Measurements from ENCODE around the gene TRMT112.
A peak's percentile ranks its signal among the peaks of the same experiment; 100 is the strongest.

TRMT112 gene

GRCh38 chr11:64349404-64349803, 32.0 kb upstream of the TRMT112 start:
- DNase-seq: no peak

- no peak for DNase-seq
Measured at GRCh38 chr11:64349025-64349387, 31.6 kb upstream of the TRMT112 start.

DNA sequence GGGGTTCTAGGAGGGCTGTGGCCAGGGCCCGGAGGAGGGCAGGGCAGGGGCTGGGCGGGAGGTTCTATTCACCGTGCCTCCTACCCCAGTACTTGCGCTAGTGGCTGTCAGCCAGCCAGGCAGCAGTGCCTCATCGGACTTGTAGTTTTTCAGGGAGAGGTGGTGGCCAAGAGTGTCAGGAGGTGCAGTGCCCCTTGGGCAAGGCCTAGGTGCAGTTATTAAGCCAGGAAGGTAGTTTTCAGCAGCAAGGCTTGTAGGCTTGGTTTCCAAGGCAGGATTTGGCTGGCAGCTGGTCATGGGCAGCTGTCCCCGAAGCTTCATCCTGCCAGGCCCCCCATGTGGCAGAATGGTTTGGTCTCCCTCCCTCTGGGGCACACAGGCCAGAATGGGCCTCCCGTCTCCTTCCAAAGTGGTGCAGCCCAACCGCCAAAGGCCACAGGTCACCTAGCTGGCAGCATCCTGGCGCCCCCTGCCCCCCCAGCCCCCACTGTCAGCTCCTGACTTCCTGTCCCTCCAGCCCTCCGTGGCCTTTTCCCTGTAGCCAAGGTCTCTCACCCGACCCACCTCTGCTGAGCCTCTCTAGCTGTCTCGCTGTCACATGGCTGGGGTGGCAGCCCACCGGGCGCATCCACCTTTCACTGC, 31.1 kb upstream of the TRMT112 start:
- no peak for DNase-seq

- no peak for DNase-seq
Measured at GRCh38 chr11:64347193-64347867, 30.0 kb upstream of the TRMT112 start.

- no peak for DNase-seq
Measured at GRCh38 chr11:64344787-64345186, 27.4 kb upstream of the TRMT112 start.

DNA sequence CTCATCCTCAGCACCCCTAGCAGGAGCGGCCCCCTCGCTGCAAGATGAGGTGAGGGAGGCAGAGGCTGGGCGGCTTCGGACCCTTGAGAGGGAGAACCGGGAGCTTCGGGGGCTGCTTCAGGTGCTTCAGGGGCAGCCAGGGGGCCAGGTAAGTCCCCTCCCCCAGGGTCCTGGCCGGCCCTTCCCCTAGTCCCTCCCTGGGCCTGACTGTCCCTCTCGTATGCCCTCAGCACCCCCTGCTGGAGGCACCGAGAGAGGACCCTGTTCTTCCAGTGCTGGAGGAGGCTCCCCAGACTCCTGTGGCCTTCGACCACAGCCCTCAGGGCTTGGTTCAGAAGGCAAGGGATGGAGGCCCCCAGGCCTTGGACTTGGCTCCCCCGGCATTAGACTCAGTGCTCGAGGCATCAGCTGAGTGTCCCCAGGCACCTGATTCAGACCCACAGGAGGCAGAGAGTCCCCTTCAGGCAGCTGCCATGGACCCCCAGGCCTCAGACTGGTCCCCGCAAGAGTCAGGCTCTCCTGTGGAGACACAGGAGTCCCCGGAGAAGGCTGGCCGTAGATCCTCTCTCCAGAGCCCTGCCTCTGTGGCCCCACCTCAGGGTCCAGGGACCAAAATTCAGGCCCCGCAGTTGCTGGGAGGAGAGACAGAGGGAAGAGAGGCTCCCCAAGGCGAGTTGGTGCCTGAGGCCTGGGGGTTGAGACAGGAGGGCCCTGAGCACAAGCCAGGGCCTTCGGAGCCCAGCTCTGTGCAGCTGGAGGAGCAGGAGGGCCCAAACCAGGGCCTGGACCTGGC, 26.6 kb upstream of the TRMT112 start:
- DNase-seq: no peak

- DNase-seq: no peak
Measured at GRCh38 chr11:64342869-64343745, 25.7 kb upstream of the TRMT112 start.

DNA sequence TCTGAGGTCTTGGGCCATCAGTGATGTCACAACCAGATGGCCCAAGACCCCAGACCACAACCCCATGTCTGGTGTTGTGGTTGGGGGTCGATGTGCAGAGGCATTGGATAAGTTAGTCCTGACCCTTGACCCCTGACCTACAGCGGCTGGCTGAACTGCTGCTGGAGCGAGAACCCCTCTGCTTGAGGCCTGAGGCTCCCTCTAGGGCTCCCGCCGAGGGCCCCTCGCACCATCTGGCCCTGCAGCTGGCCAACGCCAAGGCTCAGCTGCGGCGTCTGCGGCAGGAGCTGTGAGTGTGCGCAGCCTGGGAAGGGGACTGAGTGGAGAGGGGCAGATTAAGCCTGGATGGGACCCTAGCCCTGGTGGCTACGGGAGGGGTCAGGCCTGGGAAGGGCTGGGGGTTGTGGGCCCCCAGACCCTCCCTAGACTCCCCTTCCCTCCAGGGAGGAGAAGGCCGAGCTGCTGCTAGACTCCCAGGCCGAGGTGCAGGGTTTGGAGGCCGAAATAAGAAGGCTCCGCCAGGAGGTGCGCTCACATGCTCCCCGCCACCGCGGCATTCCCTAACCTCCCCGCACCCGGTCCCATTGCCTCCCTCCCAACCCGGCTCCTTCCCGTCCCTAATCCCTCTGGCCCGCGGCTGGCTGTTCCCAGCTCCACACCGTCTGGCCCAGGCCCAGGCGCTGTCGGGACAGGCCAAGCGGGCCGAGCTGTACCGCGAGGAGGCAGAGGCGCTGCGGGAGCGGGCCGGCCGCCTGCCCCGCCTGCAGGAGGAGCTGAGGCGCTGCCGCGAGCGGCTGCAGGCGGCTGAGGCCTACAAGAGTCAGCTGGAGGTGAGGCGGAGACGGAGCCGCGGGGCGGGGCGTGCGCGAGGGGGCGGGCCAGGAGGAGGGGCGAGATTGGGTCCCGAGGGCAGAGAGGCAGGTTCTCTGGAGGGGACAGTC, 24.8 kb upstream of the TRMT112 start:
- DNase-seq: peak; percentile 67

- no peak for DNase-seq
Measured at GRCh38 chr11:64341429-64341828, 24.1 kb upstream of the TRMT112 start.

GRCh38 chr11:64340671-64341335, 23.4 kb upstream of the TRMT112 start:
- DNase-seq: no peak

GRCh38 chr11:64339754-64340408, 22.5 kb upstream of the TRMT112 start, which contains the start of gene CCDC88B:
TSS of gene CCDC88B (plus strand) at chr11:64340204. CDS start at chr11:64340267, 63 bp downstream.
- DNase-seq: no peak

- no peak for DNase-seq
Measured at GRCh38 chr11:64339286-64339685, 21.9 kb upstream of the TRMT112 start.

- DNase-seq: no peak
Measured at GRCh38 chr11:64338716-64339115, 21.4 kb upstream of the TRMT112 start.

- no peak for DNase-seq
Measured at GRCh38 chr11:64337538-64338249, 20.3 kb upstream of the TRMT112 start.

DNA sequence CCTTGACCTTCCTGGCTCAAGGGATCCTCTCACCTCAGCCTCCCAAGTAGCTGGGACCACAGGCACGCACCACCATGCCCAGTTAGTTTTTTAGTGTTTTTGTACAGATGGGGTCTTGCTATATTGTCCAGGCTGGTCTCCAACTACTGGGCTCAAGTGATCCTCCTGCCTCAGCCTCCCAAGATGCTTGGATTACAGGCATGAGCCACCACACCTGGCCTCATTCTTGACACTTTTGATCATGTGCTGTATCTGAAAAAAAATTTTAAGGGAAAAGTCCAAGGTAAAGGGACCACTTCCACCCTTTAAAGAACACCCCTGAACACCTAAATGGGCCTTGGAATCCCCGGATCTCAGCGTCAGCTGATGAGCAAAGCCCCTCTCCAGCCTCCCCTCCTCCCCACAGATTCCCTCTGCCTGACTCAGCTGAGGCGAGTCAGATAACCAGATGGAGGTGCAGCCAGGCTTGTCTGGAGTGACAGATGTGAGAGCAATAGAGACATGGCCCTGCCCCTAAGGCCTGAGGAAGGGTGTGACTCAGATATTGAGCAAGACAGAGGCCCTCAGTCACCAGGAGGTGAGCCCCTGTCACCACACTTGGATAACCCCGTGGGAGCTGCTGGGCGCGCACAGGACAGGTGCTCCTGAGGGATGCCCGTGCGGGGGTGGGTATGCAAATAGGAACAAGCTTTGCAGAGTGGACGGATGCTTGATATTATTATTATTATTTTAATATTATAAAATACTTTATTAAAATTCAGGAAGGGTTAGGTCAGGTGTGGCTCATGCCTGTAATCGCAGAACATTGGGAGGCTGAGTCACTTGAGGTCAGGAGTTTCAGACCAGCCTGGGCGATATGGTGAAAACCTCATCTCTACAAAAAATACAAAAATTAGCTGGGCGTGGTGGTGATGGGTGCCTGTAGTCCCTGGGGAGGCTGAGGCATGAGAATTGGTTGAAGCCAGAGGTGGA, 17.7 kb upstream of the TRMT112 start:
- no peak for DNase-seq

DNA sequence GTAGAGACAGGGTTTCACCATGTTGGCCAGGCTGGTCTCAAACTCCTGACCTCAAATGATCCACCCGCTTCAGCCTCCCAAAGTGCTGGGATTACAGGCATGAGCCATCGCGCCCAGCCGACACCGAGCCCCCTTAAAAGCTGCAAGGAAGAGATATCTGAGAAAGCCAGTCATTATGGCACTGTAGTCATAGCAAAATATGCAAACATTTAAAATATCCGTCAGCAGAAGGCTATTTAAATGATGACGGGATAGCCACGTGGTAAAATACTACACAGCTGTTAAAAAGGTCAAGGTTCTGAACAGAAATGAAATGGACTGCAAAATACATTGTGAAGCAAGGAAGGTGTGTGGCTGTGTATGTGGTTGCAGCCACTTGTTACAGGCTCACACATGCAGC, 16.2 kb upstream of the TRMT112 start:
- no peak for DNase-seq

GRCh38 chr11:64331569-64332371, 14.4 kb upstream of the TRMT112 start:
- no peak for DNase-seq

DNA sequence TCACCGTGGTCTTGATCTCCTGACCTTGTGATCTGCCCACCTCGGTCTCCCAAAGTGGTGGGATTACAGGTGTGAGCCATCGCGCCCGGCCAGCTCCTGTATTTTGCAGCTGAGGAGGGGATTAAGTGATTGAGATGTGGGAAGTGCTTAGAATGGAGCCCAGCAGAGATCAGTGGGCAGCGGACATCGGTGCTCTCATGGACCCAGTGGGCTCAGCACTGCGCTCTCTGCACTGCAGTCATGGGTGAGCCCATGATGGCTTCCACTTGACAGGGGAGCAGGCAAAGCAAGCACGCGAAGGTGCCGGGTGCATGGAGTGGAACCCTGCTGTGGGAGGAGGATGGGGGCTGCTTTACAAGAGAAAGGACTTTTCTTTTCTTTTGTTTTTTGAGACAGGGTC, 13.5 kb upstream of the TRMT112 start:
- DNase-seq: no peak
